HepG2 (cell line): ENCODE results near the gene MOV10L1. TPM values are rescaled to one million over a fixed set of nuclear protein-coding genes. Genes with fewer than 3 reads are reported as not detected.

Source experiments
- KDM2A ChIP-seq: sonication (generic); formaldehyde crosslinking; IDR thresholded peaks from 2 replicates; pipeline ENCODE4 v1.4.0; 2020; ENCODE audit warnings: low read depth, missing genetic modification reagents, borderline replicate concordance
- ZBTB40 ChIP-seq, 2 experiments: fragments of 450-650 bp in 1 of 2; sonication (generic) in 1 of 2; formaldehyde crosslinking in 1 of 2; IDR thresholded peaks; 2 replicates each; pipeline versions ENCODE4 v1.6.1 to v1.8.0; 2016 to 2022; ENCODE audit warnings: antibody characterized with exemption in 1 of 2, mild to moderate bottlenecking in 1 of 2, missing genetic modification reagents in 1 of 2
- polyA plus RNA-seq, 8 experiments: library from polyadenylated mRNA; depleted of rRNA in 3 of 8; stranded (reverse) in 7 of 8; unstranded in 1 of 8; fragments of >200 nt; fragmentation: Illumina TruSeq in 4 of 8; extraction: Trizol in 4 of 8; gene quantifications; 2 replicates each; pipeline versions ENCODE4 v1.2.1 to v1.2.3, GENCODE V29; 2011 to 2016; ENCODE audit warnings: low read depth in 4 of 8, missing spikeins in 1 of 8, mixed read lengths in 1 of 8; ENCODE audit not compliant: insufficient read depth in 1 of 8
- total RNA-seq, 5 experiments: library from RNA; depleted of rRNA; stranded (reverse); fragments of >200 nt; fragmentation: Illumina TruSeq; extraction: Trizol; gene quantifications; 2 replicates each; pipeline ENCODE4 v1.2.3, GENCODE V29; 2016; ENCODE audit warnings: low read depth in 1 of 5

The MOV10L1 gene
- total and polyA plus RNA-seq, 2 of the 13 experiments (the other 11 are each of a cell fraction or from before 2014, with no cell fraction given): 0.11 to 0.12 TPM

- TF ChIP-seq ZBTB40 (IDR thresholded peaks at IDR 0.05): no peak
- no peak for TF ChIP-seq ZBTB40 (CRISPR knock-in tag; IDR thresholded peaks at IDR 0.05)
- TF ChIP-seq KDM2A: no peak
Measured at GRCh38 chr22:50208430-50208938, 118.7 kb downstream of the MOV10L1 start (continued).
